OCI-LY7 (cell line): Measurements from ENCODE around the gene AMOTL2. TPM values are rescaled to one million over a fixed set of nuclear protein-coding genes. Genes with fewer than 3 reads are reported as not detected.

Source experiments
- BruUV-seq: library from RNA; stranded (reverse); fragments of 400-500 nt; replicated peaks from 2 replicates; lab custom pipeline; 2021; lab: Mats Ljungman, UMichigan
- CTCF ChIA-PET: fragments of 300-600 bp; sonication (Branson Sonifier 250); formaldehyde crosslinking; loops from one replicate; lab custom pipeline; 2022; ENCODE audit warnings: antibody characterized with exemption; ENCODE audit not compliant: unreplicated experiment; lab: Charles Lee
- POLR2A ChIA-PET: fragments of 300-600 bp; sonication (Branson Sonifier 250); formaldehyde crosslinking; loops from one replicate; lab custom pipeline; 2022; ENCODE audit warnings: antibody characterized with exemption; lab: Charles Lee
- DNase-seq: peaks from one replicate; pipeline ENCODE4 v3.0.0-alpha.2; 2015; ENCODE audit warnings: low spot score
- H2AFZ ChIP-seq: fragments of 200-600 bp; sonication (generic), shearing (Covaris generic); 2 replicates; pipeline ENCODE4 v1.6.1; 2014; ENCODE audit warnings: mild to moderate bottlenecking, antibody characterized with exemption, low read length, moderate library complexity
- H3K27ac ChIP-seq: fragments of 200-600 bp; sonication (generic); 2 replicates; pipeline ENCODE4 v1.5.1; 2014; ENCODE audit warnings: mixed run types, low read depth, mild to moderate bottlenecking, moderate library complexity, low read length, inconsistent platforms; ENCODE audit not compliant: poor library complexity, severe bottlenecking
- H3K36me3 ChIP-seq: fragments of 200-600 bp; sonication (generic); 2 replicates; pipeline ENCODE4 v1.6.1; 2014; ENCODE audit warnings: mild to moderate bottlenecking, antibody characterized with exemption, low read length, moderate library complexity, mixed read lengths; ENCODE audit not compliant: insufficient read depth
- H3K4me1 ChIP-seq: fragments of 200-600 bp; sonication (generic); 2 replicates; pipeline ENCODE4 v1.5.1; 2014; ENCODE audit warnings: mild to moderate bottlenecking, low read length; ENCODE audit not compliant: insufficient read depth, poor library complexity, severe bottlenecking
- H3K4me2 ChIP-seq: fragments of 200-600 bp; sonication (generic); 2 replicates; pipeline ENCODE4 v1.6.1; 2014; ENCODE audit warnings: mild to moderate bottlenecking, low read length
- H3K4me3 ChIP-seq: fragments of 200-600 bp; sonication (generic); 2 replicates; pipeline ENCODE4 v1.5.1; 2014; ENCODE audit warnings: mild to moderate bottlenecking, low read depth, low read length; ENCODE audit not compliant: poor library complexity, severe bottlenecking
- H3K79me2 ChIP-seq: fragments of 200-600 bp; sonication (generic); 2 replicates; pipeline ENCODE4 v1.6.1; 2016; ENCODE audit warnings: low read depth, mild to moderate bottlenecking, low read length, moderate library complexity, mixed read lengths; ENCODE audit not compliant: insufficient read depth
- H3K9me2 ChIP-seq: fragments of 200-600 bp; sonication (generic); 2 replicates; pipeline ENCODE4 v1.6.1; 2016; ENCODE audit warnings: mild to moderate bottlenecking, low read length, mixed read lengths; ENCODE audit not compliant: insufficient read depth
- H3K9me3 ChIP-seq: fragments of 200-600 bp; sonication (generic); 2 replicates; pipeline ENCODE4 v1.6.1; 2014; ENCODE audit warnings: mild to moderate bottlenecking, mixed run types, low read length, mixed read lengths
- H4K20me1 ChIP-seq: fragments of 200-600 bp; sonication (generic); 2 replicates; pipeline ENCODE4 v1.6.1; 2014; ENCODE audit warnings: mild to moderate bottlenecking, antibody characterized with exemption, low read length, moderate library complexity, mixed read lengths; ENCODE audit not compliant: insufficient read depth
- EZH2phosphoT487 ChIP-seq: fragments of 200-600 bp; sonication (generic); IDR thresholded peaks from 2 replicates; pipeline ENCODE4 v1.6.1; 2018; ENCODE audit warnings: low read depth, borderline replicate concordance, mild to moderate bottlenecking, mixed run types, antibody characterized with exemption, low read length, moderate library complexity, mixed read lengths
- intact Hi-C: fragments of 100-400 bp; cut with micrococcal nuclease; formaldehyde crosslinking; loops from one replicate; pipeline ENCODE4 v1.10.0; 2022; ENCODE audit not compliant: unreplicated experiment
- total RNA-seq, 2 experiments: library from RNA; depleted of rRNA in 1 of 2; stranded (reverse); fragments of >200 nt in 1 of 2; shearing (Covaris generic) in 1 of 2; gene quantifications; 2 replicates each; pipeline ENCODE4 v1.2.3, GENCODE V29; 2014 to 2022
- TF ChIP-seq, protein P1 (sequence below): fragments of 200-600 bp; sonication (generic); conservative IDR thresholded peaks from 2 replicates; pipeline ENCODE4 v1.5.1; 2014; ENCODE audit warnings: mild to moderate bottlenecking, antibody characterized with exemption, low read length, moderate library complexity, mixed read lengths

AMOTL2 gene
- total RNA-seq, 2 experiments from 2014 or later: not detected

- H3K9me3 ChIP-seq: no peaks in the 10 kb centered on the region
- no peak overlapping the region for H2AFZ ChIP-seq
- H3K79me2 ChIP-seq: no peaks in the 10 kb centered on the region
- H3K27ac ChIP-seq: no peak overlapping the region
- BruUV-seq: no TSS peak
- CTCF ChIA-PET: no interaction called here
- no peaks in the 10 kb centered on the region for H3K9me2 ChIP-seq
- no peak overlapping the region for H3K4me2 ChIP-seq
- TF ChIP-seq EZH2phosphoT487: no peak
- TF ChIP-seq, protein P1, sequence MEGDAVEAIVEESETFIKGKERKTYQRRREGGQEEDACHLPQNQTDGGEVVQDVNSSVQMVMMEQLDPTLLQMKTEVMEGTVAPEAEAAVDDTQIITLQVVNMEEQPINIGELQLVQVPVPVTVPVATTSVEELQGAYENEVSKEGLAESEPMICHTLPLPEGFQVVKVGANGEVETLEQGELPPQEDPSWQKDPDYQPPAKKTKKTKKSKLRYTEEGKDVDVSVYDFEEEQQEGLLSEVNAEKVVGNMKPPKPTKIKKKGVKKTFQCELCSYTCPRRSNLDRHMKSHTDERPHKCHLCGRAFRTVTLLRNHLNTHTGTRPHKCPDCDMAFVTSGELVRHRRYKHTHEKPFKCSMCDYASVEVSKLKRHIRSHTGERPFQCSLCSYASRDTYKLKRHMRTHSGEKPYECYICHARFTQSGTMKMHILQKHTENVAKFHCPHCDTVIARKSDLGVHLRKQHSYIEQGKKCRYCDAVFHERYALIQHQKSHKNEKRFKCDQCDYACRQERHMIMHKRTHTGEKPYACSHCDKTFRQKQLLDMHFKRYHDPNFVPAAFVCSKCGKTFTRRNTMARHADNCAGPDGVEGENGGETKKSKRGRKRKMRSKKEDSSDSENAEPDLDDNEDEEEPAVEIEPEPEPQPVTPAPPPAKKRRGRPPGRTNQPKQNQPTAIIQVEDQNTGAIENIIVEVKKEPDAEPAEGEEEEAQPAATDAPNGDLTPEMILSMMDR: no peak
- intact Hi-C loops: no loop called here
- H4K20me1 ChIP-seq: no peaks in the 10 kb centered on the region
- POLR2A ChIA-PET: interaction anchor here (0.6 to 0.7 kb wide), 3 partner anchors 16 to 118 kb away, joined by 3 read pairs; no protein-coding TSS in a partner anchor
- no peak for DNase-seq
- H3K4me3 ChIP-seq: no peak overlapping the region
- no peaks in the 10 kb centered on the region for H3K4me1 ChIP-seq
- no peaks in the 10 kb centered on the region for H3K36me3 ChIP-seq
Measured at GRCh38 chr3:134337511-134338200, 36.6 kb downstream of the AMOTL2 start.

DNA sequence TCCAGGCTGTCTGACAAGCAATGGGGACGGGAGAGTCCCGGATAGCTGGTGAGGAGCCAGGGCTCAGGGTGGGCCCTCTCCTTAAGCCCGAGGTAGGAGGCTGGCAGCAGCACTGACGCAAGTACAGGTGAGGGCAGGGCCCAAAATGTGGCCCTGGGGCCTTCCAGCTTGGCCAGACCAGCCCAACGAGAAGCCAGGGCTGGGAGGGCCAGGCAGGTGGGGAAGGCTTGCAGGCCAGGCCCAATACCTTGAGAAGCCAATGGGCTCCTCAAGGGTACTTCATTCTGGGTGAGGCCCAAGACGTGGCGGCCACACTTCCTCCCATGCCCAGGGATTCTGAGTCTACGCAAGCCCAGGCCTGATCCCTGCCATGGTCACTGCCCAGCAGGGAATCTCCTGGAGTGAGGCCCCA lies 37.2 kb downstream of the AMOTL2 start:
- Histone ChIP-seq H3K4me2 (no peak overlapping the region), H2AFZ (no peak overlapping the region), H3K79me2 (no peaks in the 10 kb centered on the region), H3K9me2 (no peaks in the 10 kb centered on the region), H3K9me3 (no peaks in the 10 kb centered on the region), H3K36me3 (no peaks in the 10 kb centered on the region), H4K20me1 (no peaks in the 10 kb centered on the region), H3K27ac (no peak overlapping the region), H3K4me3 (no peak overlapping the region), H3K4me1 (no peaks in the 10 kb centered on the region)
- TF ChIP-seq, protein P1: no peak
- no peak for DNase-seq
- no TSS peak for BruUV-seq
- ChIA-PET POLR2A (no interaction called here), CTCF (no interaction called here)
- intact Hi-C loops: no loop called here

- no peaks in the 10 kb centered on the region for H3K36me3 ChIP-seq
- POLR2A ChIA-PET: no interaction called here
- no peaks in the 10 kb centered on the region for H3K9me2 ChIP-seq
- intact Hi-C loops: no loop called here
- BruUV-seq: no TSS peak
- DNase-seq: no peak
- no peak overlapping the region for H3K4me3 ChIP-seq
- no peak overlapping the region for H3K27ac ChIP-seq
- no peaks in the 10 kb centered on the region for H4K20me1 ChIP-seq
- H3K4me2 ChIP-seq: no peak overlapping the region
- no peaks in the 10 kb centered on the region for H3K79me2 ChIP-seq
- CTCF ChIA-PET: no interaction called here
- TF ChIP-seq, protein P1: no peak
- no peak for TF ChIP-seq EZH2phosphoT487
- no peaks in the 10 kb centered on the region for H3K4me1 ChIP-seq
- no peaks in the 10 kb centered on the region for H3K9me3 ChIP-seq
- no peak overlapping the region for H2AFZ ChIP-seq
Measured at GRCh38 chr3:134336587-134336986, 37.7 kb downstream of the AMOTL2 start.
